ENCODE measurements around the gene ARID3C. TPM values are rescaled to one million over a fixed set of nuclear protein-coding genes. Genes with fewer than 3 reads are reported as not detected.

The ARID3C gene
- polyA plus RNA-seq, 4 donors, result 0.03 to 0.04 TPM; not detected in 2

GRCh38 chr9:34581318-34581717, 47.5 kb downstream of the ARID3C start:
- H3K4me1 ChIP-seq (ENCODE audit: control insufficient read depth in 3 of 3, insufficient read depth in 2 of 3, low read depth in 1 of 3, low read length in 2 of 3), result peaks cover 0 to 21% (median 0%) of the 10 kb centered on the region in 3 donors
- DNase-seq (peak in 1 of 2 donors; percentile 52), FAIRE-seq (no peak)
- no peaks in the 10 kb centered on the region for H3K9me3 ChIP-seq (ENCODE audit: control insufficient read depth in 2 of 2, insufficient read depth in 1 of 2, low read depth in 1 of 2, low read length in 1 of 2)
- peaks cover 0 to 4% (median 0%) of the 10 kb centered on the region in 3 donors for H3K36me3 ChIP-seq (ENCODE audit: control insufficient read depth in 3 of 3, insufficient read depth in 2 of 3, low read depth in 1 of 3, low read length in 3 of 3)
- no peak overlapping the region for H3K27ac ChIP-seq (ENCODE audit: low read depth in 1 of 3, low read length in 2 of 3)
- peaks cover 8 to 85% (median 22%) of the 10 kb centered on the region in 3 donors for H3K27me3 ChIP-seq (ENCODE audit: control insufficient read depth in 3 of 3, insufficient read depth in 3 of 3, low read length in 3 of 3)
- 26 to 53% (median 37%) methylated on average over 3 of the region's 3 CpGs for WGBS, 3 donors
- no peak overlapping the region for H3K4me3 ChIP-seq (ENCODE audit: low read depth in 1 of 3, low read length in 3 of 3)

GRCh38 chr9:34580358-34580757, 48.5 kb downstream of the ARID3C start:
- H3K4me3 ChIP-seq (ENCODE audit: low read depth in 1 of 3, low read length in 3 of 3), result no peak overlapping the region
- peaks cover 0 to 4% (median 0%) of the 10 kb centered on the region in 3 donors for H3K36me3 ChIP-seq (ENCODE audit: control insufficient read depth in 3 of 3, insufficient read depth in 2 of 3, low read depth in 1 of 3, low read length in 3 of 3)
- H3K27me3 ChIP-seq (ENCODE audit: control insufficient read depth in 3 of 3, insufficient read depth in 3 of 3, low read length in 3 of 3), result peaks cover 3 to 83% (median 17%) of the 10 kb centered on the region in 3 donors
- 61 to 72% (median 67%) methylated on average over 8 of the region's 8 CpGs for WGBS, 3 donors
- DNase-seq, result no peak
- H3K9me3 ChIP-seq (ENCODE audit: control insufficient read depth in 2 of 2, insufficient read depth in 1 of 2, low read depth in 1 of 2, low read length in 1 of 2), result no peaks in the 10 kb centered on the region
- no peak overlapping the region for H3K27ac ChIP-seq (ENCODE audit: low read depth in 1 of 3, low read length in 2 of 3)
- FAIRE-seq, result no peak
- H3K4me1 ChIP-seq (ENCODE audit: control insufficient read depth in 3 of 3, insufficient read depth in 2 of 3, low read depth in 1 of 3, low read length in 2 of 3), result peaks cover 0 to 23% (median 0%) of the 10 kb centered on the region in 3 donors

DNA sequence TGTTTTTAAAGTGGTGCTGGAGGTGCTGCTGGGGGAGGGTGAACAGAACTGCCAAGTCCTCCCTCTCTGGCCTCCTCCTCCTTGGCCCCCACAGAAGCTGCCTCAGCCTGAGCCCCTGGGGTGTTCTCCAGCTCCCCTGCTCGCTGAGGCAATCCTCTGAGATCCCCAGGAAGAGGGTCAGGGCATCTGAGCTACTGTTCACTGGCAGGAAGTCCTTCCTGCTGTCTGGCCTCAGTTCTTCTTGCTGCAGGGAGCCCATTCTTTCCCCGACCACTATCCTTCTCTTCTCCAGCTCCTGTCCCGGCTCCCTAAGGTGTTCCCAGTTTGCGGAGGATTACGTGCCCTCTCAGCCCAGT, 49.1 kb downstream of the ARID3C start:
- DNase-seq (no peak), FAIRE-seq (no peak)
- H3K4me1 ChIP-seq (ENCODE audit: control insufficient read depth in 3 of 3, insufficient read depth in 2 of 3, low read depth in 1 of 3, low read length in 2 of 3), result peaks cover 0 to 23% (median 0%) of the 10 kb centered on the region in 3 donors
- 71 to 74% (median 73%) methylated on average over 5 of the region's 5 CpGs for WGBS, 3 donors
- H3K27me3 ChIP-seq (ENCODE audit: control insufficient read depth in 3 of 3, insufficient read depth in 3 of 3, low read length in 3 of 3), result peaks cover 3 to 83% (median 15%) of the 10 kb centered on the region in 3 donors
- H3K36me3 ChIP-seq (ENCODE audit: control insufficient read depth in 3 of 3, insufficient read depth in 2 of 3, low read depth in 1 of 3, low read length in 3 of 3), result peaks cover 0 to 4% (median 0%) of the 10 kb centered on the region in 3 donors
- no peak overlapping the region for H3K4me3 ChIP-seq (ENCODE audit: low read depth in 1 of 3, low read length in 3 of 3)
- H3K27ac ChIP-seq (ENCODE audit: low read depth in 1 of 3, low read length in 2 of 3), result no peak overlapping the region
- H3K9me3 ChIP-seq (ENCODE audit: control insufficient read depth in 2 of 2, insufficient read depth in 1 of 2, low read depth in 1 of 2, low read length in 1 of 2), result no peaks in the 10 kb centered on the region

- Histone ChIP-seq H3K27me3 (ENCODE audit: control insufficient read depth in 3 of 3, insufficient read depth in 3 of 3, low read length in 3 of 3) (peaks cover 3 to 79% (median 15%) of the 10 kb centered on the region in 3 donors), H3K36me3 (ENCODE audit: control insufficient read depth in 3 of 3, insufficient read depth in 2 of 3, low read depth in 1 of 3, low read length in 3 of 3) (peaks cover 0 to 4% (median 0%) of the 10 kb centered on the region in 3 donors), H3K27ac (ENCODE audit: low read depth in 1 of 3, low read length in 2 of 3) (no peak overlapping the region), H3K4me1 (ENCODE audit: control insufficient read depth in 3 of 3, insufficient read depth in 2 of 3, low read depth in 1 of 3, low read length in 2 of 3) (peaks cover 0 to 23% (median 0%) of the 10 kb centered on the region in 3 donors), H3K9me3 (ENCODE audit: control insufficient read depth in 2 of 2, insufficient read depth in 1 of 2, low read depth in 1 of 2, low read length in 1 of 2) (no peaks in the 10 kb centered on the region), H3K4me3 (ENCODE audit: low read depth in 1 of 3, low read length in 3 of 3) (no peak overlapping the region)
- no peak for FAIRE-seq
- WGBS, 3 donors, result 3 to 9% (median 6%) methylated on average over 16 to 17 of the region's 17 CpGs
- no peak for DNase-seq
Measured at GRCh38 chr9:34579104-34579807, 49.6 kb downstream of the ARID3C start.

DNA sequence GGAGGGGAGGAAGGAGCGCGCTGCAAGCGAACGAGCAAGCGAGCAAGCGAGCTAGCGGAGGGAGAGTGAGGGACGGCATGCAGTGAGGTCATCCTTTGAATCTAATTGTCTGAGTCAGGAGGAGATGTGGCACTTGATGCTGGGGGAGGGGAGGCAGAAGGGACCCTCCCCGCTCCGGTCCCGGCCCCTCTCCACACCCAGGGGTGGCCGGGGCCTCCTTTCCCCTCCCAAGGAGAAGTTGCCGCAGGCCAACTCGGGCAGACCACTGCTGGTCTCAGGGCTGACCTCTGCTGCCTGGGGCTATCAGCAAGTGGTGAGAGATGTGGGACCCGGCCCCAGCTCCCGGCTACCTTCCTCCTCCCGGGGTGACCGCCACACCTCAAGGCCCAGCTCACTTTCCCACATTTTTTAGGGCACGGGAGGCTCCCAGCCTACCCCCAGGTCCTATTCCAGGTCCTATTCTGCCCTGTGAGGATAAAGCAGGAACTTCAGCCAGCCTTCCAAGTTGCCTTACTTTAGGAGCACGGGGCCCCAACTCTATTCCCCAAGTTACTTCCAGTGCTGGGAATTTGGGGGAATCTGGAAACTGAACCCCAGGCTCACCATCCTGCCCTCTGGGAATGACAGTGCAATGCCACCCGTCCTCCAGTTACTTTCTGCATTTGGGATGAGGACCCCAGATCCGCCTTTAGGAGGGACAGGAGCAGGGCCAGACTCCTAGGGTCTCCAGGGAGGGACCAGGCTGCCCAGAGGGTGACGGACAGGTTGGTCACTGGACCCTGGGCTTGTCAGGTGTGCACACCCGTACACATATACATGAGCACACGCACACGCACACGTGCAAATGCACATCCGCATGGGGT, 50.4 kb downstream of the ARID3C start:
- 7 to 14% (median 12%) methylated on average over 23 to 28 of the region's 28 CpGs for WGBS, 3 donors
- DNase-seq (peak in 1 of 2 donors; percentile 41), FAIRE-seq (no peak)
- peaks cover 3 to 83% (median 15%) of the 10 kb centered on the region in 3 donors for H3K27me3 ChIP-seq (ENCODE audit: control insufficient read depth in 3 of 3, insufficient read depth in 3 of 3, low read length in 3 of 3)
- H3K4me3 ChIP-seq (ENCODE audit: low read depth in 1 of 3, low read length in 3 of 3), result peak overlapping the region in 2 of 3 donors; percentile 1 to 25
- peaks cover 0 to 4% (median 0%) of the 10 kb centered on the region in 3 donors for H3K36me3 ChIP-seq (ENCODE audit: control insufficient read depth in 3 of 3, insufficient read depth in 2 of 3, low read depth in 1 of 3, low read length in 3 of 3)
- H3K27ac ChIP-seq (ENCODE audit: low read depth in 1 of 3, low read length in 2 of 3), result peak overlapping the region in 1 of 3 donors; percentile 74
- H3K4me1 ChIP-seq (ENCODE audit: control insufficient read depth in 3 of 3, insufficient read depth in 2 of 3, low read depth in 1 of 3, low read length in 2 of 3), result peaks cover 0 to 23% (median 0%) of the 10 kb centered on the region in 3 donors
- no peaks in the 10 kb centered on the region for H3K9me3 ChIP-seq (ENCODE audit: control insufficient read depth in 2 of 2, insufficient read depth in 1 of 2, low read depth in 1 of 2, low read length in 1 of 2)

- Histone ChIP-seq H3K27ac (ENCODE audit: low read depth in 1 of 3, low read length in 2 of 3) (peak overlapping the region in 1 of 3 donors; percentile 74), H3K9me3 (ENCODE audit: control insufficient read depth in 2 of 2, insufficient read depth in 1 of 2, low read depth in 1 of 2, low read length in 1 of 2) (no peaks in the 10 kb centered on the region), H3K36me3 (ENCODE audit: control insufficient read depth in 3 of 3, insufficient read depth in 2 of 3, low read depth in 1 of 3, low read length in 3 of 3) (peaks cover 0 to 4% (median 0%) of the 10 kb centered on the region in 3 donors), H3K4me3 (ENCODE audit: low read depth in 1 of 3, low read length in 3 of 3) (peak overlapping the region in 1 of 3 donors; percentile 25), H3K4me1 (ENCODE audit: control insufficient read depth in 3 of 3, insufficient read depth in 2 of 3, low read depth in 1 of 3, low read length in 2 of 3) (peaks cover 0 to 23% (median 2%) of the 10 kb centered on the region in 3 donors), H3K27me3 (ENCODE audit: control insufficient read depth in 3 of 3, insufficient read depth in 3 of 3, low read length in 3 of 3) (peaks cover 3 to 80% (median 15%) of the 10 kb centered on the region in 3 donors)
- FAIRE-seq, result no peak
- 2 to 3% (median 2%) methylated on average over 21 to 62 of the region's 62 CpGs for WGBS, 3 donors
- DNase-seq, result peak in 1 of 2 donors; percentile 33
Measured at GRCh38 chr9:34577400-34578240, 51.2 kb downstream of the ARID3C start.

DNA sequence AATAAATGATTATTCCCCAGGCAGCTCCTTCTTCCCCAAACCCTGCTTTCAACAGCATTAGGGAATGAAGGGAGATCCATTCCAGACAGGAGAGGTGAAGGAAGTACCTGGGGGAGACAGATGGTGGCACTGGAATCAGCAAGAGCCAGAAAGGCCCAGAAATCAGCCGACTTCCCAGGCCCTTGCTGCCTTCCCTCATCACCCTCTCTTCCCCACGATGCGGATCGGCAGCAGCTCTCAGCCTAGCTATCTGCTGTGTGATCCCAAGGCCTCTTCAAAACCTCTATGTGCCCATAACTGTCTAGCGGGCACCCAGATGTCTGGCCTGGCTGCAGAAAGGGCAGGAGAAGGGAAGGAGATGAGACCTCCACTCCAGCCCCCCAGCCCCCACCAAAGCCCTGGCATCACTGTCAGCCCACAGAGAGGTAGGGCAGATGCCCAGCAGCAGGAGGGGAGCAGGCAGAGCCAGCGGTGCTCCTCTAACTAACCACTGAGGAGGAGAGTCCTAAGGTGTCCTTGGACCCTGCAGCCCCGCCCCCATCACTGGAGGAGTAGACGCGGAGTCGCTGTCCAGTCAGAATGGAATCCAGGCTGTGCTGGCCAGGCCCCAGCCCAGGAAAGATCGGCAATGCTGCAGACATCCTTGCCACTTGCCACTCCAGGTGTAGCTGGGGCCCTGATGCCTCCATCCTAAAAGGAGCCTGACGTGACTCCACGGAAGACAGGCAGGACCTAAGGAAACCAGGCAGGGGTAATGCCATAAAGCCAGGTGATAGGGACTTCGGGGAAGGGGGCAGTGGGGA, 52.1 kb downstream of the ARID3C start:
- Histone ChIP-seq H3K27me3 (ENCODE audit: control insufficient read depth in 3 of 3, insufficient read depth in 3 of 3, low read length in 3 of 3) (peaks cover 3 to 72% (median 15%) of the 10 kb centered on the region in 3 donors), H3K9me3 (ENCODE audit: control insufficient read depth in 2 of 2, insufficient read depth in 1 of 2, low read depth in 1 of 2, low read length in 1 of 2) (no peaks in the 10 kb centered on the region), H3K4me3 (ENCODE audit: low read depth in 1 of 3, low read length in 3 of 3) (no peak overlapping the region), H3K36me3 (ENCODE audit: control insufficient read depth in 3 of 3, insufficient read depth in 2 of 3, low read depth in 1 of 3, low read length in 3 of 3) (peaks cover 0 to 4% (median 0%) of the 10 kb centered on the region in 3 donors), H3K4me1 (ENCODE audit: control insufficient read depth in 3 of 3, insufficient read depth in 2 of 3, low read depth in 1 of 3, low read length in 2 of 3) (peaks cover 0 to 23% (median 4%) of the 10 kb centered on the region in 3 donors), H3K27ac (ENCODE audit: low read depth in 1 of 3, low read length in 2 of 3) (peak overlapping the region in 1 of 3 donors; percentile 25)
- 30 to 48% (median 45%) methylated on average over 13 to 14 of the region's 14 CpGs for WGBS, 3 donors
- DNase-seq, result peak in 1 of 2 donors; percentile 22
- FAIRE-seq, result no peak
